Umbilical cord (tissue), 2 donors: Measurements from ENCODE around the gene MED12L. TPM values are rescaled to one million over a fixed set of nuclear protein-coding genes. Genes with fewer than 3 reads are reported as not detected.
"Not testable (repeated sequence)": the region's sequence is repeated elsewhere in the genome, so short reads cannot be mapped to it uniquely, and the experiment has no call there.

Experiments used
- DNase-seq: peaks from one replicate; pipeline ENCODE4 v3.0.0-alpha.2; 2015; ENCODE audit warnings: low spot score
- total RNA-seq: library from RNA; depleted of rRNA; stranded (reverse); fragments of >200 nt; gene quantifications from one replicate; pipeline ENCODE4 v1.2.3, GENCODE V29; 2014; ENCODE audit warnings: low replicate concordance; ENCODE audit not compliant: insufficient read depth

Gene MED12L
- total RNA-seq, 1 donor from 2014 or later: 2.2 TPM

DNA sequence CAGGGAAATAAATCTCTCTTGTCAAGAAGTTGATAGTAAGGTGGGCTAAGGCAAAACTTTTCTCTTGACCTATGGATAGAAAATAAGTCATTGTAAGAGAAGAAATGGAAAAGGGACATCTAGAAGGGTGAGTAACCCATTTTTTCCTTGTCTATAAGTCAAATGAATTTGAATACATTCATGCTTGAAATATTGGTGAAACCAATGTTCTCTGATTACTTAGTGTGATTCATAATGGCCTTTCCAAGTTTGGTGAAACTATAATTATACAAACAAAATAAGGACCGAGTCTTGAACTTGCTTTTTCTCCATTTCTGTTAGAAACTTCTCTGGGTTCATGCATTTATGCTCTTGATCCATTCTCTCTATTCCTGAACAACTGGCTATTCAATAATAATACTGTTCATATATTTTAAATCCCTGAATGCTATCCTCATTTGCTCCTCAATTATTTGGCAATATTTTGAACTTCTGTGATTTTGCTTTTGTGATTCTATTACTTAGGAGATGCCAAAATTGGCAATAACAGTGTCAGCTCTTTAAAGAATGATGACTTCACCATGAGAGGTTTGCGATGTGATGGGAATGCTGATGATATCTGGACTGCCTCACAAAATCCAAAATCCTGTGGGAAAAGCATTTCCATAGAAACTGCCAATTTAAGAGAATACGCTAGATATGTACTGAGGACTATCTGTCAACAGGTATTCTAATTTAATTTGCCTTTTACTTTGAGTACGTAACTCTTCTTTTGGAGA is 286.8 kb downstream of the MED12L start:
- no peak for DNase-seq

DNA sequence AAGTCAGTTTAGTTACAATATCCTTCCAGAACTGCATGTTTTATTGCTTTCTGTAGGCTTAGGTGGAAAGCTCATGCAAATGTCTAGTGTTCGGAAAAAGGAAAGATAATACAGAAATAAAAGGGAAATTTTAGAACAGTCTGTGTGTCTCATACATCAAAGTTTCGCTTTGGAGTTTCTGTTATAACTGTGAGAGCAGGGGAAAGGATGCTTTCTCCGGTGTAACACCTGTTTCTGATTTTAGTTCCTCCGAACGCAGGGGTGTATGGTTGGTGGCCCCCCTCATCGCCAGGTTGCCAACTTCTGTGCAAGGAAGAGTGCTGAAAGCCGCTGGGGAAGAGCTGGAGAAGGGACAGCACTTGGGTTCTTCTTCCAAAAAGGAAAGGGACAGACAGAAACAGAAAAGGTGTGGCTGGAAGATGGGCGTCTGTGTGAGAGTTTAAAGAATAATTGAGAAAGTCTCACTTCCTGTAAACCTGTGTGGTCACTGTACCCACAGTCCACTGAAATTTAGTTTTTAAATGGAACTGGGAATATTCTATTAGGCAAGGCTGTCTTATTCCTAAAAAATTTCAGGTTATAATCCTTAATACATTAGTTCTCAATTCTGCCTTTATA is 292.4 kb downstream of the MED12L start:
- no peak for DNase-seq

DNA sequence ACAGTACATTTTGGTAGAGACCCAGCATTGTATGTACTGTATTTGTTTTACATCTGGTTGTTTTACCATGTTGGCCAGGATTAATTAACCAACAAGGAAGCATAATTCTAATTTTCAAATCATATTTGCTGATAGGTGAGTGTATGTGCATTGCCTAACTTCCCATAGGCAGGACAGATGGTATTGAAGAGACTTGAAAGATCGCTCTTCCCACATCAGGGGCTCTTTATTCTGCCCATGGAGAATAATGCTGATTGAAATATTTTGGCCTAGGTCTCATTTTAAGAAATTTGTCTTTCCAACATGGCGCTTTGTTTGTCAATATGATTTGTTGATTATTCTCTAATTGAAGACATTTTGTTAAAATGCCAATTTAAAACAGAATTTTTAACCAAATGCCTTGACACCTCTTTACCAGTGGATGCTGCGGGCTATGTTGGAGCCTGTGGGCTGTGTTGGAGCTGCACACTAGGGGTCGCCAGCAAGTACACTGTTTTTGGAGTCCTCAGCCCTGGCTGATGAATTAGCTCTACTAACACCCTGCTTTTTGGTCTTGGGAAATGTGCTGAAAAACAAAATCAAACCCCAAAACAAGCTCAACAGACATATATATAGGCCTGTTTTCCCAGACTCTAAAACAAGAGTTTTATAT is 293.7 kb downstream of the MED12L start:
- no peak for DNase-seq

DNA sequence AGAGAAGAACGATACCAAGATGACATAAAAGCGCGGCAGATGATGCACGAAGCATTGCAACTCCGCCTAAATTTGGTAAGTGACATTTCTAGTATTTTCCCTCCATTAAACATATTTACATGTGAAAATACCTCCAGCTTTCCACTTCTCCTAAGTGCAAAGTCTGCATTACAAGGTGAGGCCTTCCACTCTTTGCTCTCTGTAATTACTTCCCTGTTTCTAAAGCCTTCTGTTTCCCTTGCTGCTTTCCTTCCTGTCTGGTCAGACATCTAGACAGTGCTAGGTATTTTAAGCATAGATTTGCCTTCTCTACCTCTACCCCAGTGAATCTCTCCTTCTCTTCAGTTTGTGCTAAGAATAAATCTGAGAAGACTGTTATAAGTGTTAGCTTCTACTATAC is 297.2 kb downstream of the MED12L start:
- peak; percentile 20 for DNase-seq

DNA sequence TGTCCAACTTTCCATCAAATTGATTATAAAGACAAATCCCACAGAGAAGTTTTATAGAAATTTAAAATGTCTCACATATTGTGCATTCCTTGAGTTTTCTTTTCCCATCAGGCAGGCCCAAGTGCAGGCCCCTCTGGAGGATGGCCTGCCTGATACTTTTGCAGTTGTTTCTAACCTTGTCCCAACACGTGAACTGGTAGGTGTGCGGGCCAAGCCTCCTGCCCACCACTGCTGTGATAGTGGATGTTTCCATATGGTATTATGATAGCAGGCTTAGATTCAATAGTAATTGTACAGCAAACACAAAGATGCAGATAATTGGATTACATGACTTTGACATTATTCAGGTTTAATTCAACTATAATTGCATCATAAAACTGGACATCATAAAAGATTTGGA is 297.6 kb downstream of the MED12L start:
- DNase-seq: no peak

DNA sequence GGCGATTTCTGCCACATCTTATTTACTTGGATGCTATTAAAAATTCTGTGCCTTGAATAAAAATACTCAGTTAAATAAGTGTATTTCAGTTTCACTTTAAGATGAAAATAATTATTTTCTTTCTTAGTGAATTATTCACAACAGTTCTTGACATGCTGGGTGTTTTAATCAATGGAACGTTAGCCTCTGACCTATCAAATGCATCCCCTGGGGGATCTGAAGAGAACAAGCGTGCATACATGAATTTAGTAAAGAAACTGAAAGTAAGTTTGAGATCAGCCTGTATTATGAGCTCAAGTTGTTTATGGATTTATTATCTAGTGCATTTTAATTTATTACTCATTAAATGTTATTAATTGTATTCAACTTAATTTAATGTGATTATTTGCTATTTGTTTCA is 298.5 kb downstream of the MED12L start:
- no peak for DNase-seq

DNA sequence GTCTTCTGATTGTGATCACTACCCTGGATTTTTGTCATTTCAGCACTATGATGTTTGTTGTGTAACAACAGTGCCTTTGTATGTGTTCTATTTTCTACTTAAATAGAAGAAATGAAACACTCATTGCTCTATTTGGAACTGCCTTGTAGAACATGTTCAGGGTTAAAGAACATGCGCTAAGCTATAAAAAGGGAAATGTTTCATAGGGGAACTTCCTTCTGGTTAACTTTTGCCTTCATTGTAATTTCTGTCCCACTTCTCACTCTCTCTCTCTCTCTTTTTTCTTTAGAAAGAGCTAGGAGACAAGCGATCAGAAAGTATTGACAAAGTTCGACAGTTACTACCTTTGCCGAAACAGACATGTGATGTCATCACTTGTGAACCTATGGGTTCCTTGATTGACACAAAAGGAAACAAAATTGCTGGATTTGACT is 299.3 kb downstream of the MED12L start, which contains the start of gene P2RY12:
TSS of gene P2RY12 (minus strand) at position 13 of the 434 bp plus-strand sequence. CDS start 45,908 bp downstream, outside the sequence.
- DNase-seq: peak; percentile 27

DNA sequence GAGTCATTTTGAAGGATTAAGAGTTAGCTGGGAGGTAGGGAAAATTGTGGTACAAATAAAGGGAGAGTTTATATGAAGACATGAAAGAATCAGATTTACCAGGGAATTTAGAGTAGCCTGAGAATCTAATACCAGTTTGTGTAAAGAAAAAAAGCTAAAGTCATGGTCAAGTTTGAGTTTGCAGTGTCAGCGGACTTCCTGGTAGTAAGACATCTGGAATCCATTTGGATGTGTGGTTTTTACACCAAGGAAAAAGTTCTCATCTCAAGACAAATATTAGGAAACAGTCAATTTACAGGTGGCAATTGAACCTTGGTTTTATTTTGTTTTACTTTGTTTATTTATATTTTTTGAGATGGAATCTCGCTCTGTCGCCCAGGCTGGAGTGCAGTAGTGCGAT is 300.6 kb downstream of the MED12L start:
- DNase-seq: no peak

DNA sequence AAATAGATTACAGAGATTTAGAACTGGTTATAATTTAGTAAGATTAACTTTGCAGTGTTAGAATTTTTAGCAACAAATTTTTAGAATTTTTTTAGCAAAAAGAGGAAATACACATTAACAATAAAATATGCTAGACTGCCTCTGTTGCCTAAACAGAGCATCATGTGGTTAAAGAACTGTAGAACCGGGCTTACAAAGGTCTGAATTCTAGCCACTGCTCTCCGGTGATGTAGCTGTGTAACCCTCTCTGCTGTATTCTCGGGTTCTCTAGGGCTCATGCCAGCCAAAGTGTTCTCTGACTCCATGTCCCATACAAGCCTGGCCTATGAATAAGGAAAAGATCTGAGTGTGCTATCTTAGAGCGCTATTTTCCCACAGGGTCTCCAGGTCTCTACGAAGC is 302.0 kb downstream of the MED12L start:
- no peak for DNase-seq

DNA sequence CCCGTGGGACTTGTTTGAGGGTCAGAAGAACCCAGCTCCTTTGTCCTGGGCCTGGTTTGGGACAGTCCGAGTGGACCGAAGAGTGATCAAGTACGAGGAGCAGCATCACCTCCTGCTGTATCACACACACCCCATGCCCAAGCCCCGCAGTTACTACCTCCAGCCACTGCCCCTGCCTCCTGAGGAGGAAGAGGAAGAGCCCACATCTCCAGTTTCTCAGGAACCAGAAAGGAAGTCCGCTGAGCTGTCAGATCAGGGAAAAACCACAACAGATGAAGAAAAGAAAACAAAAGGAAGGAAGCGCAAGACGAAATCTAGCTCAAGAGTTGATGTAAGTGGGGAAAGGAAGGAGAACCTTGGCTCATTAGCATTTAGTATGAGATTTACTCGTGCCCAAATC is 302.4 kb downstream of the MED12L start:
- no peak for DNase-seq

DNA sequence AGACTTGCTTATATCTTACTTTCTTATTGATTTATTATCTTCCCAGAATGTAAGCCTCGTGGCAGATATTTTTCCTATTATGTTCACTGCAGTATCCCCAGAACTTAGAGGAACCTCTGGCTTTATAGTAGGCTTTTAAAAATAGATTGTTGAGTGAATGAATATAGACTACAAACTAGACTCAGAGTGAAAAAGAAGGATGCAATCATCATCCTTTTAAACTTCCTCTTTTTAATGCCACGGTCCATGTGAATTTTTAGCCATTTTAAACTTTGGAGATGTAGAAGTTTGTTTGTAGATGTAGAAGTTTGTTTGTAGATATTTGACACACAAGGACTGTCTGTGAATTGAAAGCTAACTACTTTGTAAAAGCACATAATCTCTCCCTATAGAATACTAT is 306.3 kb downstream of the MED12L start:
- no peak for DNase-seq

DNA sequence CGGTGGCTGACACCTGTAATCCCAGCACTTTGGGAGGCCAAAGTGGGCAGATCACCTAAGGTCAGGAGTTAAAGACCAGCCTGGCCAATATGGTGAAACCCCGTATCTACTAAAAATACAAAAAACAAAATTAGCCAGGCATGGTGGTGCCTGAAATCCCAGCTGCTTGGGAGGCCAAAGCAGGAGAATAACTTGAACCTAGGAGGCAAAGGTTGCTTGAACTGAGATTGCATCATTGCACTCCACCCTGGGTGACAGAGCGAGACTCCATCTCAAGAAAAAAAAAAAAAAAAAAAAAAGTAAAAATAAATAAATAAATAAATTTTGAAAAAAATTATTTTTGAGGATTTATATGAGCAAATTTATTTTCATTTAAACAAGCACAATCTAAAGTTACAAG is 306.7 kb downstream of the MED12L start:
- DNase-seq: not testable (repeated sequence)

DNA sequence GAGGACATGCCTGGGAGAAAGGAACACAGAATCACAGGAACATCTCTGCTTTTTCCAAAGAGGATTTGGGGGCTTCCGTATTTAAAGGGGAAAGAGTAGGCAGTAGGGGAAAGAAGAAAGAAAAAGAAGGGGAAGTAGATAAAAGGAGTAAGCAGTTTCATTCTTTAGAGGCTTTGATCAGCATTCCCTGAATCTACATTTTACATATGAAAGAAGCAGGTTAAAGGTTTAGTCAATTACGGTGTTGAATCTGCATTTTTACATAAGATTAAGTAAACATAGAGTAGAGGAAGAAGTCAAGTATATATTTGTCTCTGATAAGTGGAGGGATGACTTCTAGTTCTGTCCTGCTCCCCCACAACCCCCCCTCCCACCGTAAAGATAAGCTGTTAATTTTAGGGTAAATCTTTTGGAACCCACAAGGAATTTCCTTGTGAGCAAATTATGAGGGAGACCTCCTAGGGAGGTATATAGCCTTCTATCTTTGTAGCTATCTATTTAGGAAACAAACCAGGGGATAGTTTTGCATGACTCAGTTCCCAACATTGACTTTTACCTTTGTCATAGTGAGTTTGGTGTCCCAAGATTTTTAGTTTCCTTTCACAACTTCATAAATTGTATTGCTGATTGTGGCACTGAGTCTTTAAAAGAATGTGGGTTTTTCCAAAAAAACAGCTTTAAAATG is 307.8 kb downstream of the MED12L start:
- no peak for DNase-seq

DNA sequence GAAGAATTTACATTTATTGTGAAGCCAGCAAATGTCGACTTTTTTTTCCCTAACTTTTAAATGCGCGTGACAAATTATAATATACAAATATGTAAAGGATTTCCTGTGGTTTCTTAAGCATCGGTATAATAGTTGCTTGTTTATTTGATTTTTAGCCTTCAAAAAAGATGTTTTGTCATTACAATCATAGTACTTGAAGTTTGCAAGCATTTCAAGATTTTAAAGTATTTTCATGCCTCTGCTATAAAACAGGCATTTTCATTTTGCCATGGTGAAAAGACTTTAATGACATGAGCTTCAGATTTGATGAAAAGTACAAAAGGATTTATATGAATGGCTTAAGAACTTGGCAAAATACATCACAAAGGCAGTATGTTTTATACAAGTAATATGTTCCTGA is 308.5 kb downstream of the MED12L start:
- no peak for DNase-seq

DNA sequence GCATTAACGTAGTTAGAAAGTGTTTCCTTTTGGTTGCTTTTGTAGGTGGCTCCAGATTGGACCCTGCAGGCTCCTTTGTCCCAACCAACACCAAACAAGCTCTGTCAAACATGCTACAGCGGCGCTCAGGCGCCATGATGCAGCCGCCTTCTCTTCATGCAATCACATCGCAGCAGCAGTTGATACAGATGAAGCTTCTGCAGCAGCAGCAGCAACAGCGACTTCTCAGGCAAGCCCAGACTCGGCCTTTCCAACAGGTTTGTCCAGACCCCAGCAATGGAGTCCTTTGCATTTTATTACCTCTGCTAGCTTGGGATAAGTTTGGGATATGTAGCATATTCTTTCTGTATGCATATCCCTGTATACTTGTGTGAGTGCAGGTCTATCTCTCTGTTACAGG is 309.1 kb downstream of the MED12L start:
- peak; percentile 28 for DNase-seq

DNA sequence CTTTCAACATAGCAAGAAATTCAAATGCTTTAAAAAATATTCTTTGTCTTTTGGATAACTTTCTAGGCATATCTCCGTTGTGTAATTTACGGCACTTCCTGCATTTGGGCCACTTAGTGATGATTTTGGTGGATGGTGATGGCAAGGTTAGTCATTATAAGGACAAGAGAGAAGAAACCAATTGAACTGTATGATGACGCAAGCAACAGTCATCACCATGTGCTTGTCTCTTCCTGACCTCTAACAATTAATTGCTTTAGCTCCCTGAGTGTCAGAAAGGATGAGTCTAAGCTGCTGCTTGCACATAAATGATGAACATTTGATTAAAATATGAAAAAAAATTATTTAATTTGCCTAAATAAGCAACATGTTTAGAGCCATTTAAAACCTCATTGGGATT is 310.3 kb downstream of the MED12L start:
- no peak for DNase-seq

DNA sequence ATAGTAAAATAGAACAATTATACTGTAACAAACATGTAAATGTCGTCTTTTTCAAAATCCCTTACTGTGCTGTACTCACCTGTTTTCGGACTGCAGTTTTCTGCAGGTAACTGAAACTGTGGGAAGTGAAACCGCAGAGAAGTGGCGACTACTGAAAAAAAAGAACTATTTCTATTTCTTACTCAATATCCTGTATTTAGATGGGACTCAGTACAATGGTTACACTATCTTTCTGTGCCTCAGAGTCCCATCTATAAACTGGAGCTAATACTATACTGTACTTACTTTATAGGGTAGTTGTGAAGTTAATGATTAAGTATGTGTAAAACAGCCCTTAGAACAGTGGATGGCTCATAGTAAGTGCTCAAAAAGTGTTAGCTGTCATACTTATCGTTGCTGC is 313.4 kb downstream of the MED12L start:
- no peak for DNase-seq

DNA sequence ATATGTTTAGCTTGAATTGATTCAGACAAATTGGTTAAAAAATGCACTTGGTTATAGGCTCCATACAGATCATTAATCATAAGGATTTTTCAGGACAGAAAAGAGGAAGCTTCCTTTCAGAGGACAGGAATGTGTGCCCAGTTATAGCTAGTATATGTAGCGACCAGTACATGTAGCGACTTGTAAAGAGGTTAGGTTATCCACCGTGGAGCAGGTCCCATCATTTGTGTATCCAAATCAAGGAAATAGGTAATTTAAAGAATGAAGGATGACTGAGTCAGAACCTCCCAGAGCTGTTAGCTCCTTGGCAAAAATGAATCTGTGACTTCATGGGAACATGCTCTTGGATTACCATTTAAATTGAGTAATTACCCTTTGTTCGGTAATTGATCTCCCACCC is 314.9 kb downstream of the MED12L start:
- DNase-seq: no peak

DNA sequence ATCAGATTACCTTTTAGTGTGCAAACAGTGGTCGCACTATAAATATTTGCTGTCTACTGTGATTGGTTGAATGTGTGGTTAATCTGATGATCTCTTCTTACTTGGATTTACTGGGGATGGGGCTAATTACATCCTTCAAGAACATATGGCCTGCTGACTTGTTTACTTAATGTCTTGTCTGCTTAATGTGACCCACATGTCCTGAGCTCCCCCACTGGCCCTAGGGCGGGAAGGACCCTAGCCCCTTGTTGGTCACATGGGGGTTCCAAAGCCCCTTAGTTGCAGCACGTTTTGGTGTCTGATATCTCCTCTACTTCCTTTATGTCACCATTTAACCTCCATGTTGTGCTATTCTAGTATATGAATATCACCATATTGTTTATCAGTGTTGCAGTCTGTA is 316.9 kb downstream of the MED12L start:
- DNase-seq: no peak

DNA sequence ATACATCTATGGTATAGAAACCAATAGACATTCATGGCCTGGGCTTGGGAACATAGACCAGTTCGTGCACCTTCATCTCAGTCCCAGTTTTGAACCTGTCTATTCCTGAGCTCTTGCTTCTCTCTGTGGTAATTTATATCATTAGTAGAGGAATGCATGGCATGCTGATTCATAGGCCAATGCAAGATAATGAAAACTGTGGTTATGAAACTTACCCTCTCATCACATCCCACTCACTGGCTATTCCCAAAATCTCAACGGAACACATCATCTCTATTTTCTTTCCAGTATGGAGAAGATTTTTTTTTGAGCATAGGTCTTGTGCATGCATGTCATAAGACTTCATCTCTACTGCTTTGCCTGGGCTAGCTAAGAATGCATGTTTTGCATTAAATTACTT is 317.8 kb downstream of the MED12L start:
- no peak for DNase-seq

DNA sequence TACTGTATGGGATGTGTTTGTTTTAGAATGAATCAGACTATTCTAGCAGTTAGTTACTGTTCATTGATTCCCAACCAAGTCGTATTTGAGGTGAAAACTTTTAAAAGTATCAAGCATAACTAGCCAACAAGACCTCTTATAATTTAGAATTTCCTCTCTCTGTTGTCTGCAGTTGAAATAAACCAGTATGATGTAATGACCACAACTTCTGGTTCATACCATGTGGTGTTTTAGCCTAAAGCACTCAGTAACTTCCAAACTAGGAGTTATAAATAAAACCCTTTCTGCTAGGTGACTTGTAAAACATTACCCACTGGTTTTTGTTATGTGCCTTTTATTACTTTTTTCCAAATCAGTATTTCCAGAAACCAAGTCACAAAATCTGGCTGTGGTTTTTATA is 318.9 kb downstream of the MED12L start:
- DNase-seq: no peak

DNA sequence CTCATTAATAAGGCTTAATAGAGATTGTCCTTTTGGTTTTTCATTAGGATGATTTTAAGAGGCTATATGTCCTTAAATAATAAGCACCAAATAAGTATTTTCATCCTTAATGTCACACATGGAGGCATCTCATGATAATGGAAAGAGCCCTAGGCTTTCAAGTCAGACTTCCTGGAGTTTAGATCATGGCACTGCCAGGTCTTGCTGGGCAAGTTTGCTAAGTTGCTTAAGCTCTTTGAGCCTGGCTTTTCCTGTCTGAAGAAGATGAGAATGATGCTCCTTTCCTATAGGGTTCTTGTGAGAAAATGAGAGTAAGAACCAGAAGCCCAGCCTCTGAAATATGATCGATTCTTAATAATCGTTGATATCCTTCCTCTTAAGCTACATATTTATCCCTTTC is 322.5 kb downstream of the MED12L start:
- no peak for DNase-seq
